IMR-90 (cell line): ENCODE results near the gene ELP4. TPM values are rescaled to one million over a fixed set of nuclear protein-coding genes. Genes with fewer than 3 reads are reported as not detected.

Experiments
- ATAC-seq: fragments of 200-7000 bp; cut with Tn5 transposase; 2 replicates; pipeline ENCODE4 v1.9.1; 2020; ENCODE audit warnings: low read depth, mild to moderate bottlenecking, moderate library complexity
- BruUV-seq: library from RNA; stranded (reverse); fragments of 400-500 nt; replicated peaks from 2 replicates; lab custom pipeline; 2021; lab: Mats Ljungman, UMichigan
- CTCF ChIA-PET: fragments of 300-600 bp; formaldehyde crosslinking; extraction: SDS; loops from one replicate; lab custom pipeline; 2021; ENCODE audit warnings: antibody characterized with exemption; lab: Yijun Ruan, JAX
- POLR2A ChIA-PET: fragments of 300-600 bp; sonication (Branson Sonifier 250); formaldehyde crosslinking; loops from one replicate; lab custom pipeline; 2022; ENCODE audit warnings: antibody characterized with exemption; ENCODE audit not compliant: unreplicated experiment; lab: Charles Lee
- DNase-seq: peaks from one replicate; pipeline ENCODE4 v3.0.0; 2013
- H2AFZ ChIP-seq: replicated peaks from 2 replicates; pipeline ENCODE3; 2013; ENCODE audit warnings: low read length, mild to moderate bottlenecking; ENCODE audit not compliant: poor library complexity
- H2AK5ac ChIP-seq: 2 replicates; pipeline ENCODE4 v1.6.1; 2013; ENCODE audit warnings: low read depth, low read length, inconsistent platforms
- H2AK9ac ChIP-seq: replicated peaks from 2 replicates; pipeline ENCODE3; 2013; ENCODE audit warnings: mild to moderate bottlenecking, low read depth, low read length, moderate library complexity; ENCODE audit not compliant: poor library complexity
- H2BK120ac ChIP-seq: 2 replicates; pipeline ENCODE4 v1.6.1; 2013; ENCODE audit warnings: low read depth, low read length, inconsistent platforms
- H2BK15ac ChIP-seq: 3 replicates; pipeline ENCODE4 v1.6.1; 2013; ENCODE audit warnings: low read depth, low read length, inconsistent platforms
- H2BK20ac ChIP-seq: 2 replicates; pipeline ENCODE4 v1.6.1; 2013; ENCODE audit warnings: low read depth, mild to moderate bottlenecking, inconsistent platforms, low read length, moderate library complexity
- H2BK5ac ChIP-seq: 2 replicates; pipeline ENCODE4 v1.6.1; 2013; ENCODE audit warnings: mild to moderate bottlenecking, low read depth, low read length, inconsistent platforms; ENCODE audit not compliant: poor library complexity, severe bottlenecking
- H3K14ac ChIP-seq: replicated peaks from 2 replicates; pipeline ENCODE4 v1.6.1; 2013; ENCODE audit warnings: low read depth, low read length, inconsistent platforms
- H3K18ac ChIP-seq: 2 replicates; pipeline ENCODE4 v1.6.1; 2013; ENCODE audit warnings: low read depth, low read length, control low read depth
- H3K23ac ChIP-seq: 2 replicates; pipeline ENCODE4 v1.6.1; 2013; ENCODE audit warnings: low read depth, low read length, inconsistent platforms
- H3K27ac ChIP-seq: 2 replicates; pipeline ENCODE4 v1.5.1; 2013; ENCODE audit warnings: mild to moderate bottlenecking, control low read depth, low read length; ENCODE audit not compliant: insufficient read depth
- H3K27me3 ChIP-seq: 2 replicates; pipeline ENCODE4 v1.6.1; 2013; ENCODE audit warnings: low read length; ENCODE audit not compliant: control insufficient read depth, insufficient read depth
- H3K36me3 ChIP-seq: 2 replicates; pipeline ENCODE4 v1.6.1; 2013; ENCODE audit warnings: low read length, mixed read lengths; ENCODE audit not compliant: control insufficient read depth, insufficient read depth
- H3K4ac ChIP-seq: 2 replicates; pipeline ENCODE4 v1.6.1; 2013; ENCODE audit warnings: low read depth, low read length, inconsistent platforms
- H3K4me1 ChIP-seq: 2 replicates; pipeline ENCODE4 v1.6.1; 2013; ENCODE audit warnings: low read length, mixed read lengths; ENCODE audit not compliant: control insufficient read depth, insufficient read depth
- H3K4me2 ChIP-seq: 2 replicates; pipeline ENCODE4 v1.6.1; 2013; ENCODE audit warnings: low read depth, mild to moderate bottlenecking, control low read depth, low read length, moderate library complexity
- H3K4me3 ChIP-seq: 2 replicates; pipeline ENCODE4 v1.5.1; 2013; ENCODE audit warnings: low read depth, mild to moderate bottlenecking, control low read depth, low read length, moderate library complexity; ENCODE audit not compliant: insufficient read depth
- H3K56ac ChIP-seq: 2 replicates; pipeline ENCODE4 v1.6.1; 2013; ENCODE audit warnings: low read length, inconsistent platforms; ENCODE audit not compliant: insufficient read depth; ENCODE audit errors: extremely low read depth
- H3K79me1 ChIP-seq, 2 experiments: 2 replicates each; pipeline ENCODE4 v1.6.1; 2013; ENCODE audit warnings: low read length in 2 of 2, inconsistent platforms in 1 of 2, low read depth in 1 of 2
- H3K9ac ChIP-seq: 2 replicates; pipeline ENCODE4 v1.6.1; 2013; ENCODE audit warnings: low read depth, low read length, control low read depth
- H3K9me1 ChIP-seq: 2 replicates; pipeline ENCODE4 v1.6.1; 2013; ENCODE audit warnings: low read length, inconsistent platforms; ENCODE audit not compliant: insufficient read depth
- H3K9me3 ChIP-seq: 2 replicates; pipeline ENCODE4 v1.6.1; 2013; ENCODE audit warnings: low read length; ENCODE audit not compliant: control insufficient read depth, insufficient read depth
- H4K20me1 ChIP-seq: 2 replicates; pipeline ENCODE4 v1.6.1; 2013; ENCODE audit warnings: low read length, inconsistent platforms; ENCODE audit not compliant: insufficient read depth
- H4K5ac ChIP-seq: 2 replicates; pipeline ENCODE4 v1.6.1; 2013; ENCODE audit warnings: mild to moderate bottlenecking, low read depth, low read length, control low read depth
- H4K8ac ChIP-seq, 2 experiments: 2 replicates each; pipeline ENCODE4 v1.6.1; 2013; ENCODE audit warnings: low read depth in 2 of 2, low read length in 2 of 2, control low read depth in 1 of 2, inconsistent platforms in 1 of 2
- H4K91ac ChIP-seq: 2 replicates; pipeline ENCODE4 v1.6.1; 2013; ENCODE audit warnings: low read depth, low read length, inconsistent platforms; ENCODE audit not compliant: insufficient read depth
- BHLHE40 ChIP-seq: fragments of 150-350 bp; IDR thresholded peaks from 2 replicates; pipeline ENCODE4 v1.6.1; 2016; ENCODE audit warnings: mild to moderate bottlenecking, low read depth, low read length
- CEBPB ChIP-seq: IDR thresholded peaks from 2 replicates; pipeline ENCODE4 v1.6.1; 2012; ENCODE audit warnings: low read depth, low read length, improper control_type of control experiment
- CHD1 ChIP-seq: IDR thresholded peaks from 2 replicates; pipeline ENCODE4 v1.6.1; 2012; ENCODE audit warnings: low read depth, low read length, improper control_type of control experiment
- CTCF ChIP-seq: conservative IDR thresholded peaks from 2 replicates; pipeline ENCODE4 v1.5.1; 2012; ENCODE audit warnings: mild to moderate bottlenecking, low read depth, low read length, improper control_type of control experiment
- FOS ChIP-seq: fragments of 150-350 bp; IDR thresholded peaks from 2 replicates; pipeline ENCODE4 v1.6.1; 2016; ENCODE audit warnings: low read depth, low read length
- MAFK ChIP-seq: IDR thresholded peaks from 2 replicates; pipeline ENCODE4 v1.6.1; 2012; ENCODE audit warnings: low read depth, low read length, improper control_type of control experiment
- MAZ ChIP-seq: IDR thresholded peaks from 2 replicates; pipeline ENCODE4 v1.6.1; 2012; ENCODE audit warnings: low read depth, mild to moderate bottlenecking, low read length, improper control_type of control experiment, moderate library complexity, borderline replicate concordance
- MXI1 ChIP-seq: IDR thresholded peaks from 2 replicates; pipeline ENCODE4 v1.6.1; 2012; ENCODE audit warnings: low read depth, mild to moderate bottlenecking, low read length, moderate library complexity, borderline replicate concordance
- NFE2L2 ChIP-seq: fragments of 150-350 bp; IDR thresholded peaks from 2 replicates; pipeline ENCODE4 v1.6.1; 2016; ENCODE audit warnings: low read depth, mild to moderate bottlenecking, low read length
- POLR2A ChIP-seq: IDR thresholded peaks from 2 replicates; pipeline ENCODE4 v1.6.1; 2012; ENCODE audit warnings: mild to moderate bottlenecking, low read depth, low read length
- RAD21 ChIP-seq: IDR thresholded peaks from 2 replicates; pipeline ENCODE4 v1.6.1; 2012; ENCODE audit warnings: low read length, improper control_type of control experiment
- RCOR1 ChIP-seq: IDR thresholded peaks from 2 replicates; pipeline ENCODE4 v1.6.1; 2012; ENCODE audit warnings: mild to moderate bottlenecking, low read length, improper control_type of control experiment; ENCODE audit not compliant: insufficient replicate concordance
- RFX5 ChIP-seq: IDR thresholded peaks from 2 replicates; pipeline ENCODE4 v1.8.0; 2012; ENCODE audit warnings: low read depth, mild to moderate bottlenecking, low read length, moderate library complexity
- SMC3 ChIP-seq: fragments of 150-350 bp; IDR thresholded peaks from 2 replicates; pipeline ENCODE4 v1.6.1; 2016; ENCODE audit warnings: low read depth, mild to moderate bottlenecking, antibody characterized with exemption, low read length, moderate library complexity
- USF2 ChIP-seq: fragments of 150-350 bp; IDR thresholded peaks from 2 replicates; pipeline ENCODE4 v1.6.1; 2017; ENCODE audit warnings: mild to moderate bottlenecking, antibody characterized with exemption, low read length, low read depth
- WGBS, 2 experiments: methylation state at CpG; one replicate each; pipeline versions ENCODE4 v1.1.5 to v1.1.7; 2013; ENCODE audit warnings: missing lambda C conversion rate in 2 of 2; ENCODE audit not compliant: insufficient read length in 1 of 2; ENCODE audit errors: extremely low coverage in 2 of 2; 5-methylcytosine and 5-hydroxymethylcytosine counted together
- dilution Hi-C: fragments of 300-500 bp; cut with HindIII; formaldehyde crosslinking; loops from one replicate; pipeline ENCODE4 v1.14.3; 2018; ENCODE audit warnings: low sequenced_read_pairs; ENCODE audit not compliant: unreplicated experiment
- in situ Hi-C: fragments of 300-500 bp; cut with MboI; formaldehyde crosslinking; loops from 3 replicates; pipeline ENCODE4 v1.14.3; 2019; ENCODE audit warnings: low sequenced_read_pairs, inconsistent platforms, mixed read lengths
- intact Hi-C: fragments of 100-400 bp; cut with micrococcal nuclease; formaldehyde crosslinking; loops from 2 replicates; pipeline ENCODE4 v1.10.0; 2022
- polyA plus RNA-seq, 3 experiments: library from polyadenylated mRNA; depleted of rRNA; stranded (reverse); fragments of >200 nt; gene quantifications; 2 replicates each; pipeline ENCODE4 v1.2.3, GENCODE V29; 2012; ENCODE audit warnings: low replicate concordance in 1 of 3
- total RNA-seq: library from RNA; depleted of rRNA; stranded (reverse); fragments of >200 nt; gene quantifications from 2 replicates; pipeline ENCODE4 v1.2.3, GENCODE V29; 2012
- TF ChIP-seq, protein P1 (sequence below): fragments of 150-350 bp; IDR thresholded peaks from 2 replicates; pipeline ENCODE4 v1.6.1; 2016; ENCODE audit warnings: low read depth, mild to moderate bottlenecking, low read length, moderate library complexity, borderline replicate concordance

Gene ELP4
- total and polyA plus RNA-seq, 2 of the 4 experiments (the other 2 are of a cell fraction), result 8.4 to 20.4 TPM

DNA sequence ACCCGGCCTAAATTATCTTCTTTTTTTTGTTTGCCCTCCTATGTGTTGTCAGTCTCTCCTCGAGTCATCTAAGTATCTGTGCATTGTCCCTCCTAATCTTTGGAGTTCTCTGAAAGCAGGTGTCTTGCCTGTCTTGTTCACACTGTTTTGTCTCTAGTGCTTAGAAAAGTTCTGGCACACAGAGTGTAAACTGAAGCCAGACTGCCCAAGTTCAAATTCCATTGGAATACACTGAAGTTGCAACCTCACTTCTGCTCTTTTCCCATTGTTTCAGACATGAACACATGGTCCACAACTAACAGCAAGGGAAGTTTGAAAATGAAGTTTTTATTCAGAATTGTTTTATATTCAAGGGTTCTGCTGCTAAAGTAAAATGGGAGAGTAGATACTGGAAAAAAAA, 262.8 kb downstream of the ELP4 start:
- no peak overlapping the region for H3K14ac ChIP-seq
- no TSS peak for BruUV-seq
- no peak for TF ChIP-seq USF2
- no peak for TF ChIP-seq RCOR1
- no peak for TF ChIP-seq CEBPB
- no peak for TF ChIP-seq SMC3
- no peak for TF ChIP-seq RFX5
- TF ChIP-seq, protein P1, sequence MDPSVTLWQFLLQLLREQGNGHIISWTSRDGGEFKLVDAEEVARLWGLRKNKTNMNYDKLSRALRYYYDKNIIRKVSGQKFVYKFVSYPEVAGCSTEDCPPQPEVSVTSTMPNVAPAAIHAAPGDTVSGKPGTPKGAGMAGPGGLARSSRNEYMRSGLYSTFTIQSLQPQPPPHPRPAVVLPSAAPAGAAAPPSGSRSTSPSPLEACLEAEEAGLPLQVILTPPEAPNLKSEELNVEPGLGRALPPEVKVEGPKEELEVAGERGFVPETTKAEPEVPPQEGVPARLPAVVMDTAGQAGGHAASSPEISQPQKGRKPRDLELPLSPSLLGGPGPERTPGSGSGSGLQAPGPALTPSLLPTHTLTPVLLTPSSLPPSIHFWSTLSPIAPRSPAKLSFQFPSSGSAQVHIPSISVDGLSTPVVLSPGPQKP, result no peak
- no peak for TF ChIP-seq FOS
- TF ChIP-seq CTCF, result no peak
- no peak for TF ChIP-seq MAFK
- no peak for TF ChIP-seq MXI1
- no peak for TF ChIP-seq BHLHE40
- no peak for TF ChIP-seq MAZ
- TF ChIP-seq CHD1, result no peak
- TF ChIP-seq NFE2L2, result no peak
- TF ChIP-seq POLR2A, result no peak
- TF ChIP-seq RAD21, result no peak

More for the DNA sequence above, 262.8 kb downstream of the ELP4 start:
- Histone ChIP-seq H3K27ac (no peak overlapping the region), H3K4ac (no peak overlapping the region), H3K9me1 (no peaks in the 10 kb centered on the region), H3K79me1 (no peaks in the 10 kb centered on the region), H3K9ac (no peak overlapping the region), H4K8ac (no peak overlapping the region), H4K20me1 (no peaks in the 10 kb centered on the region), H2AK9ac (no peak overlapping the region), H2BK15ac (no peak overlapping the region), H3K27me3 (no peaks in the 10 kb centered on the region), H2BK120ac (no peak overlapping the region), H4K91ac (no peak overlapping the region), H2AFZ (no peak overlapping the region), H4K5ac (no peak overlapping the region), H2BK20ac (no peak overlapping the region), H3K4me2 (no peak overlapping the region), H3K9me3 (no peaks in the 10 kb centered on the region), H3K56ac (no peak overlapping the region), H2AK5ac (no peak overlapping the region), H3K36me3 (no peaks in the 10 kb centered on the region), H3K4me3 (no peak overlapping the region), H2BK5ac (no peak overlapping the region), H3K18ac (no peak overlapping the region), H3K23ac (no peak overlapping the region), H3K4me1 (no peaks in the 10 kb centered on the region)
- in situ Hi-C loops, result no loop called here
- dilution Hi-C loops, result no loop called here
- intact Hi-C loops, result no loop called here
- CTCF ChIA-PET, result no interaction called here
- DNase-seq (no peak), ATAC-seq (no peak)
- POLR2A ChIA-PET, result no interaction called here
- 92% methylated on average over 2 of the region's 2 CpGs; no CpG with 5 or more reads in 1 of the 2 experiments for WGBS, 2 experiments
